NCI-H446 treated with DMSO at 0.1 percent for 48 hours (cell line): Measurements from ENCODE around the gene LMBRD1.
"Not testable (repeated sequence)": the region's sequence is repeated elsewhere in the genome, so short reads cannot be mapped to it uniquely, and the experiment has no call there.

ENCODE experiments used
- DNase-seq: peaks from one replicate; lab custom pipeline; 2025; lab: John Stamatoyannopoulos, UW

Gene LMBRD1

DNA sequence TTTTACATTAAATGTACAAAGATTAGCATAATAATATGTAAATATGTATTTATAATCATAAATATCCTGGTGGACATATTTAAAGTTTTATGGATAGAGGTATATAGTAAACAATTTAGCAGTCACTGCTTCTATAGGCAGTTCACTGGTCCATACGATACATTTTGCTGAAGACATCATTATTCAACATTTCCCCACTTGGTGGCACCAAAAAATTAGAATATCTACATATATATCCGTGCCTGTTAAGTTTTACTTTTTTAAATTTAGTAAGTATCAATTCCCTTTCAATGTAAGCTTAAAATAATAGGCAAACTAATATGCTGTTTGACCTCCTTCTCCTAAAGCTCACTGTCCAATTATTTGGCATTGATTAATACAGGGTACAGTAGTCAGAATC lies 64.2 kb downstream of the LMBRD1 start:
- no peak for DNase-seq

DNA sequence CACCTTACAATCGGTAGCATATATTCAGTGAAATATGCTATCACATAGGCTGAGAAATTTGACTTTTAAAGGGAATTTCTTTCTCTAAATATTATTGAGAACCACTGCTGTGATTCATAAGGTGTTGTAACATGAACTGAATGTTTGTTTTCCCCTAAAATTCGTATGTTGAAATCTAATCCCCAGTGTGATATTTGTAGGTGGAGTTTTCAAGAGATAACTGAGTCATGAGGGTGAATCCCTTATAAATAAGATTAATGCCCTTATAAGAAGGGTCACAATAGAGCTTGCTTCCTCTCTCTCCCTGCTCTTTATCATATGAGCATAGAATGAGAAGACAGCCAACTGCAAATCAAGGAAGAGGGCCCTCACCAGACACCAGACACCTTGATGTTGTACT lies 64.8 kb downstream of the LMBRD1 start:
- DNase-seq = no peak

DNA sequence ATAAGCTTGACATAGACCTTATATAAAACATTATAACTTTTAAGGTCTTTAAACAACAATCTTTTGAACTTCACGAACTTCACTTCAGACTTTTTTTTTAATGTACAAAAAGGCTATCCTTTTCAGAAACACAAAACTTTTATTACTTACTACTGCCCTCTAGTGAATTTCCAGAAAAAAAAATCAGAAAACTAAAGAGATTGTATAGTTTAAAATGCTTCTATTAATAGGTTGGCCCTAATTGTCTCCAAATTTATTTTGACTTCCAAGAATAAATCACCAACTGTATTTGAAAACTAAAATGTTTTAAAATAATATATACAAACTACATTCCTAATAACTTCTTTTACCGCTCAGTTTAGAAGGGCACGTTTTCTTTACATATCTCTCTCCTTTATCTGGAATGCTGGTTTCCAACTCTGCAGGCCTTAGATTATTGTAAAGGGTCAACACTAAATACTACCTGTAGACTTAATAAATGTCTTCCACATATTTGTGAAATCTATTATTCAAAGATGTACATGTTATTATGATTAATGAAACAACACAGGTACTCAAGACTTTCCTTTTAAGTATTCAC lies 66.8 kb downstream of the LMBRD1 start:
- peak; percentile 21 for DNase-seq

DNA sequence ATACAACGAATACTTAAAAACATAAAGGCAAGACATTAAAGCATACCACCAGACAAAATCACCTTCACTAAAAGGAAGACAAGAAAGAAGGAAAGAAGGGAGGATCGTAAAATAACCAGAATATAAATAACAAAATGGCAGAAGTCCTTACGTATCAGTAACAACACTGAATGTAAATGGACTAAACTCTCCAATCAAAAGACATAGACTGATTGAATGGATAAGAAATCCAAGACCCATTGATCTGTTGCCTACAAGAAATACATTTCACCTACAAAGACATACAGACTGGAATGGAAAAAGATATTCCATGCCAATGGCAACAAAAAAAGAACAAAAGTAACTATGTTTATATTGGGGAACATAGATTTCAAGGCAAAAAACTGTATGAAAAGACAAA lies 74.1 kb downstream of the LMBRD1 start:
- DNase-seq = no peak

DNA sequence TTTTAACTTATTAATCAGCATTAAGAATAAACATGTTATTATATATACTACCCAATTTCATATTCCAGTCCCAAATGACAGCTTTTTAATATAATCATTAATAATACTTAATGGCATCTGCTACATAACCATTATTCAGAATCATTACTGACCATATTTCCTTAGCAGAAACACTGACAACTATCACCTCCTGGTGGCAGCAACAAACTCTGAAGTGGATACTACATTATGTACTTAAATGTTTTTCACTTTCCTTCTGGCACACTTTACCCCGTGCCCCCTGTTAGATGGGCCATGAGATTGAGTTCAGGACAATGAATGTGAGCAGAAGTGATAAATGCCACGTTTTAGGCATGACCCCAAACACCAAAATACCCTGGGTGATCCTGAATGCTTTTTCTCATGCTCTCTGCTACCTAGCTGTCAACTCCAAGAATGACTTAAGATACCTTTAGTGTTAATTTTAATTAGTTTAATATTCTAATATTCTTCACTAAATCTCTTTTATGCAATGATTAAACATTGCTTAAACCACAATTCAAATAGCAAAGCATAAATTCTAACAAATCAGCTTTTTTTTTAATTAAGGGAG lies 77.1 kb downstream of the LMBRD1 start:
- peak; percentile 41 for DNase-seq

DNA sequence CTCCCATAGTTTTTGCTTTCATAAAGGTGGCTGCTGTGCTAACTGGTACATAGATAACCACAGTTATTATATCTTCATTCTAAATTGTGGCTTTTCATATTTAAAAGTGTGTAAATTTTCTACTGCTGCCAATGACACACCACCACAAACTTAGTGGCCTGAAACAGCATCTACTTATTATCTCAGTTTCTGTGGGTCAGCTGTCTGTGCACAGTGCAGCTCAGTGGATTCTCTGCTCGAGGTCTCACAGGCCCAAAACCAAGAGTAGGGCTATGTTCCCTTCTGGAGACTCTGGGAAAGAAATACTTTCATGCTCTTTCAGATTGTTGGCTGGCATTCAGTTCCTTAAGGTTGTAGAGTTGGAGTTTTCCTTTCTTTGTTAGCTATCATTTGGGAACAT lies 90.1 kb downstream of the LMBRD1 start:
- DNase-seq = no peak

DNA sequence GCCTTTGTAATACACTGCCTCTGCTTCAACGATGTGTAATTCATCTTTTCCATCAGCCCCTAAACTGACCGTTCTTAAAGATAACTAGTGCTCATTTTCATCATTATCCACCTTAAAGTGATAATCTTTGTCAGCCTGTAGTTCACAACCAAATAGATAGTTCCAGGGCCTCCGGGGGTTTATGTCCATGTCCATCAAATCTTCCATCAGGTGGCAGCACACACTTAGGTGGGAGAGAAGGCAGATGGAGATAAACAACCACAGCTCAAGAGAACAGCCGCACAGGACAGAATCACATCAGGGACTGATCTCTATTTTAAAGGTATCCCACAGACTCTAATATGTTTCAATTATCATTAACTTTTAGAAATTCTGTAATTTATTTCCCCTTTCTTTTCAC lies 90.9 kb downstream of the LMBRD1 start:
- no peak for DNase-seq

DNA sequence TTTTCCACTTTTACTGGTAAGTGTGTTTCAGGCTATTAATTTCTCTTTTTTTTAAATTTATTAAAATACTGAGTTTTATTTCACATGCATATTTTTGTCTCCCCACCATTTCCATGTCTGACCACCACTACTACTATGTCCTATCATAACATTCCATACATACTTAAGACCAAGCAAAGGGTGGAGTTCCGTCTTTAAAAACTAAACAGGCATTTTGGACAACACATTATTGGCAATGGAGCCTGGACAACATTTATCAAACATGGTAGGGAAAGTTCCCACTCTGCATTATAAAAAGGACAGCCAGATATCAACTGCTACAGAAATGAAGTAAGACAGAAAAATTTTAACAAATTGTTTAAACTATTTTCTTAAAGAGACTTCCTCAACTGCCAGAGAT lies 91.9 kb downstream of the LMBRD1 start:
- no peak for DNase-seq

DNA sequence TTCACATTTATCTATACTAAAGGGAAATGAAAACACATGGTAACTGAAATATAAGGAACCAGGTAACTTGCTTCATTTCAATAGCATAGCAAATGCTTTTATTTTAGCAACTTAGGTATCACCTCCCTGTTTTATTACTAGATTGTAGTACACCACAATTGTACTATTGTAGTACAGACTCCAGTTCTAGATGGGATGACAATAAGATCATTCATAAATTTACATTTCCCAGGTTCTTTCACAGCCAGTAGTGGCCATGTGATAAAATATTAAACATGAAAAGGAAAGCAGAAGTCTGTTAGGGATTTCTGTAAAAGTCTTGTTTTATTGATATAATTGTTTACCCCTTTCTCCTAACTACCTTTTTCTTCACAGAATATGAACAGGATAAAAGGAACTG lies 97.2 kb downstream of the LMBRD1 start:
- DNase-seq = no peak

DNA sequence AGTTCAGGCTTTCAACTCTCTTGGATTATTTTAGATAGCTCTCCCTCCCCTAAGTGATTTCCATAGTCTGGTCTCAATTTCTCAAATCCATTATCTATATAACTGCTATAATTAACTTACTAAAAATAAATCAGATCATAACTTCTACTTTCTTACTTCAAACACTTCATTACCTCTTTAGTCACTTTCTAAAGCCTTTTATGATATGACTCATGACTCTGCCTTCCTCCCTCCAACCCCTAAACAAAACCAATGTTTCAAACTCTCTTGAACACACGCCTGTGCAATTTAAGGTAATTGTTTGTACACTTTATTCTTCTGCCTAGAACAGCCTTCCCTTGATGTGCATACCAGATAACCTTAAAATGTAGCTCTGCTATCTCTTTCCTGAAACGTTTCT lies 100.5 kb downstream of the LMBRD1 start:
- DNase-seq = no peak

DNA sequence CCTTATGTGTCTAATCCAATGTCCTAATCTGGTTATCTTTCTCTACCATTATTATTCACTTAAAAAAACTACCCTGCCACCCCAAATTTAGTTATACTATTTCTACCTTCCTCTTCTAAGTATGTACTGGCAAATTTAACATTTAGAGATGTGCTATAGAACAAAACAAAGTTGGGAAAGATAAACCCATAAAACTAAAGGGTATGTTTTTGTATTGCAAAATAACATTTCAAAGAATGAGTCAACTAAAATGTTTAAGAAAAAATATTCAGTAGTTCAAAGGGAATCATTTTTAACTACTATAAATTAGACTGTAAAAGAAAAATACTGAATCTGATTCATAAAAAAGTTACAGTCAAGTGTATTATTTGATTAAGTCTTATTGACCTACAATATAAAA lies 103.0 kb downstream of the LMBRD1 start:
- DNase-seq = no peak

DNA sequence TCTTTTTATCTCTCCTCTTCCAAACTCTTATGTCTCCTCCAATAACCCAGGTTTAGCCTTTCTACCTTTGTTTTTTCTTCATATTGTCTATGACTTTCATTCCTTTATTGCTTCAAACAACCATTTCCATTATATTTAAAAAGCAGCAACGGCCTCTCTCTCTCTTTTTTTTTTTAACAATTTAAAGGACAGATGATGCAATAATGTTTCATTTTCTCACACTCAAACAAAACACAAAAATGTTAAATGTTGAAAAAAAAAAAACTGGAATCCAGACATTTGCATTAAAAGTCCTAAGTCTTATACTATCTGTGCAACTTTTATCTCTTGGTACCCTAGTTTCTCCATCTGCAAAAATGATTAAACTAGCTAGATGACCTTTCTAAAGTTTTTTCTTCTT lies 105.8 kb downstream of the LMBRD1 start:
- no peak for DNase-seq

DNA sequence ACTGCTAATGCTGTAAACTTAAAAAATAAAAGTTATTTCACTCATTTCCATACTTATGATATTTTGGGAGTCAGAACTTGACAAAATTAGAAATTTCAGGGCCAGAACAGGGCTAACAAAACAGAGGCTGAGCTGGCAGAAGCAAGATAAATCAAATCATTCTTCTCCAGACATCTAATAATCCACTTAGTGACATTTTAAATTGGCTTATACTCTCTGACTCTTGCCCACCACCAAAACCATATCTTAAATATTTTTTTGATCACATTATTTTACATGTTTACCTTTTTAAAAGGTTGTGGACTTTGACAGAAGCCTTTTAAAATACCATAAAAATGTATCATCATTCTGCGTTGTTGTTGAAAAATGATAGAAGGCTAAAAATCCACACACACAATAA lies 116.5 kb downstream of the LMBRD1 start:
- DNase-seq = no peak

DNA sequence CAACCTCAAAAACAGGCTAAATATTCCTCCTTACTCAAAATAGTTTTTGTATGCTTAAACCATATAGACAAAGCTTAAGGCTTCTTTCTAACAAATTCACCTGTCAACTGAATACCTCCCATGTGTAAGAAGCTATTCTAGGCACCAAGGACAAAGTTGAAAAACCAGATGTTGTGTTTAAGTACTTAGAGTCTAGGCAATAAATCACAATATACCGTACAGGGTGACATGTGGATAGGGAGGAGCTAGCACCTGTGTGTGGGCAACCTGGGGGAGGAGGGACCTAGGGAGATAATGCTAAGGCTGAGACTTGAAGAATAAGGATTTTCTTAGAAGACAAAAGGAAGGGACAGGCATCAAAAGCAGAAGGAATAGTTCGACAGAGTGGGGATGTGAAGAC lies 123.5 kb downstream of the LMBRD1 start:
- DNase-seq = no peak

DNA sequence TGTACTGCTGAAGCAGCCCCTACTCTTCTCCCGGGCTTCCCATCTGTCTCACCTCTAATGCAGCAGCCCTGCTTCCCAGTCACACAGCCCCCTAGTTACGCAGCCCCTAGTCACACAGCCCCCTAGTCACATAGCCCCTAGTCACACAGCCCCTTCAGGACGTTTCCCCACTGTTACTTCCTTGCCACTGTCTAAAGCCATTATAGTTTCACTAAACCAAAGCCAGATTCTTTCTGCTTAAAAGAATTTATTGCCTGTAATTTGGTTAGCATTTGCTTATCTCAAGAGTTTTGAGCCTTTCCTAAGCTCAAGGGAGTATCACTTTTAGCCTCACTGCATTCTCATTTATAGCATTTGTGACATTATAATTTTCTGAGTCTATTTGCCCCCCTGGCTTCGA lies 127.9 kb downstream of the LMBRD1 start:
- DNase-seq = no peak

DNA sequence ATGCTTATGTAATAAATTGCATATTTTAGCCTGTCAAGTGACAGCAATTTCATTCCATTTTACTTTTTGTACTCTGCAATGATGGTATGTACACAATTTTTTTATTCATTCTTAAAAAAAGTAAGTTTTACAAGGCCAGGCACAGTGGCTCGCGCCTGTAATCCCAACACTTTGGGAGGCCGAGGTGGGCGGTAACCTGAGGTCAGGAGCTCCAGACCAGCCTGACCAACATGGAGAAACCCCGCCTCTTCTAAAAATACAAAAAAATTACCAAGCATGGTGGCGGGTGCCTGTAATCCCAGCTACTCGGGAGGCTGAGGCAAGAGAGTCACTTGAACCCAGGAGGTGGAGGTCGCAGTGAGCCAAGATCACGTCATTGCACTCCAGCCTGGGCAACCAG lies 130.0 kb downstream of the LMBRD1 start:
- DNase-seq = not testable (repeated sequence)

DNA sequence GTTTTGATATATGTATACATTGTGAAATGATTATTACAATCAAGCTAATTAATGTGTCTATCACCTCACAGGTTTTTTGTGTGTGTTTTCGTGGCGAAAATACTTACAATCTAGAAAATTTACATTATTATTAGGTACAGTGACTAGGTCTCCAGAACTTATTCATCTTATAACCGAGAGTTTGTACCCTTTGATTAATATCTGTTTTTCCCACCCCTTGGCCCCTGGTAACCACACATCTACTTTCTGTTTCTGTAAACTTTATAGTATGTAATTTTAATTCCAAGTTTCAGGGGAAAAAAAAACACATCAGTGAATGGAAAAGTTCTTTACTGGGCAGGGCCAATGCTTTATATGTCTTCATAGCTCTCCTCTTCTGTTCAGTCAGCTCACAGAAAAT lies 131.4 kb downstream of the LMBRD1 start:
- no peak for DNase-seq

DNA sequence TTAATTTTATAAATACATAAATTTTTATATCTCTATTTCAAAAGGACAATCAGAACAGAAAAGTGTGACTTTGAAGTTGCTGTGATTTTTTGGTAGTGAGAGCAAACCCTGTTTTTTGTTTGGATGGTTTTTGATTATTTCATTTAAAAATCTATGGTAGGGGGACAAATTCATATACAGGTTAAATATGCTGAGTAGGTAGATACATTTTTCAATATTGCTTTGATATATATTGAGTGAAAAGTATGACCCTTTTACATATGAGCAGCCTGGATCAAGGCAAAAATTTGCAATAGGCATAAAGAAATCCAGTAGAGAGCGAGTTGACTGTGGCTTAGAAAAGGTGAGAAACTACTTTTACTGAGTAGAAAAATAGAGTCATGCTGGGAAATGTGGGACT lies 132.3 kb downstream of the LMBRD1 start:
- no peak for DNase-seq

DNA sequence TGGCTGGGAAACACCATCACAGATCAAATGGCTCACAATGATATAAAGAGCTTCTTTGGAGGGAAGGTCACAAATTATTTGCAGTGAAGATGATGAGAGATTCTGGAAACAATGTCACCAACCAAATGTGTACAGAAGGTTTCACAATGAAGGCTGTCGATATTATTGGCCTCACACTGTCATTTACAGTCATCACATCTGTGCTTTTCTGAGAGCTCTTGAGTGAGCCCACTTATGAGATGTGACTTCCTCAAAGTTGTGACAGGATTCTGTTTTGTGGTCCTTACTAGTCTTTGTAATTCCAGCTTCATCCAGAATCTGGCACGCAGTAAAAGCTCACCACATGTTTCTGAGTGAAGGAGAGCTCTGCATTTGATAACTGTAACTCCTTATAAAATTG lies 133.6 kb downstream of the LMBRD1 start:
- no peak for DNase-seq

DNA sequence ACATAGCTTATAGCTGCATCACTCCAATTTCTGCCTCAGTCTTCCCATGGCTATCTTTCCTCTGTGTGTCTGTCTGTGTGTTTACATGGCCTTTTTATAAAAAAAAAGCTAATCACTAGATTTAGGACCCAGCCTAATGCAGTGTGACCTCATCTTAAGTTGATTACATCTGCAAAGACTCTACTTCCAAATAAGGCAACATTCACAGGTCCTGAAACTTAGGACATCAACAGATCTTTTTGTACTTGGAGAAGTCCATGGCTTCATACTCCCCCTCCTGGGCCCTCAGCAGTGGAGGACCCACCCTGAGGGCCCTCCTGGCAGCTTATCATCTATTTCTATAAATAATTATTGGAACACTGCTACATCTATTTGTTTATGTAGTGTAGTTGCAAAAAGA lies 146.1 kb downstream of the LMBRD1 start:
- no peak for DNase-seq

DNA sequence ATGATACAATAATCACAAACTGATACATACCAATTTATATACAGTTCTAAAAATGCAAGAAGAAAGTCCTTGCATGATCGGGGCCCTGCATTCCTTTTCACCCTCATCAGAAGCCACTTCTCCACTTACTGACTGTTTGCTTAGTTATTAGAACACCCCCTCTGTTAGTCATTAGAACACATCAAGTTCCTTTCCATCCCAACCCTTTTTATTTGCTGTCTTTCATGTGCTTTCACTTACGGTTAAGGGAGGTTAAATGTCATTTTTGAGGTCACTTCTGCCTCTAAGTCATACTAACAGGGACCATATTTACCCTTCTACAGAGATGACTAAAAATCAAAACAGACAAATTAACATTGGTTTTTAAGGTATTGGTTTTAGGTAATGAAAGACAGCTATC lies 149.1 kb downstream of the LMBRD1 start:
- DNase-seq = no peak

DNA sequence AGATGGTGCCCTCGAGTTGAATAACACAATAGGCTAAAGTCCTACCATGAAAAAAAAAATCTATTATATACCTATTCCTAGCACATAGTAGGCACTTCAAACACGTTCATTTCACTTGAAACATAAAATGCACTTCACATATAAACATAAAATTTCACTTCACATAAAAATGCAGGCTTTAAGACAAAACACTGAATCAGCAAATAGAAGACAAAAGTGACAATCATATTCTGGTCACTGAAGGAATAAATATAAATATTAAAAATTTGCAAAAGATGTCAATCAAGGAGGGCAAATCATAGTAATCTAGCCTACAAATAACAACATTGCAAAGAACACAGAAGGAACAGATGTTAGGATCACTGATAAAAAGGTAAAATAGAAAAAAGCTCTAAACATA lies 153.1 kb downstream of the LMBRD1 start:
- no peak for DNase-seq

DNA sequence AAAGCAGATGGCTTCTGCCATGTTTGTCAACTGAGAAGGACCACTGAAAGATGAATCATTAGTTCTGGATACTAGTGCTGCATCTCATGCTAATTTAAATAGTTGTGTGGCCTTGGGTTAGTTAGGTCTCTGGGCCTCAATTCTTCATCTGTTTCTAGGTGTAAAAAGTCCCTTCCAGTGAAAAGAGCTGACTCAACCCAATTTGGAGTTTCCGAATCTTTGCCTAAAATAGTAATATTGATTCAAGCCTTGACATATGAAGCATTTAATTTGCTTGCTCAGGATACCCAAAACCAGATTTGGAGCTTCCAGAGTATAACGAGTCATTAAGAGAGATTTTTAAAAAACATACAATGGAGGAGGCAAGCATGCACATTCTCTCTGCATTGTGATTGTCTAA lies 163.9 kb downstream of the LMBRD1 start:
- no peak for DNase-seq

DNA sequence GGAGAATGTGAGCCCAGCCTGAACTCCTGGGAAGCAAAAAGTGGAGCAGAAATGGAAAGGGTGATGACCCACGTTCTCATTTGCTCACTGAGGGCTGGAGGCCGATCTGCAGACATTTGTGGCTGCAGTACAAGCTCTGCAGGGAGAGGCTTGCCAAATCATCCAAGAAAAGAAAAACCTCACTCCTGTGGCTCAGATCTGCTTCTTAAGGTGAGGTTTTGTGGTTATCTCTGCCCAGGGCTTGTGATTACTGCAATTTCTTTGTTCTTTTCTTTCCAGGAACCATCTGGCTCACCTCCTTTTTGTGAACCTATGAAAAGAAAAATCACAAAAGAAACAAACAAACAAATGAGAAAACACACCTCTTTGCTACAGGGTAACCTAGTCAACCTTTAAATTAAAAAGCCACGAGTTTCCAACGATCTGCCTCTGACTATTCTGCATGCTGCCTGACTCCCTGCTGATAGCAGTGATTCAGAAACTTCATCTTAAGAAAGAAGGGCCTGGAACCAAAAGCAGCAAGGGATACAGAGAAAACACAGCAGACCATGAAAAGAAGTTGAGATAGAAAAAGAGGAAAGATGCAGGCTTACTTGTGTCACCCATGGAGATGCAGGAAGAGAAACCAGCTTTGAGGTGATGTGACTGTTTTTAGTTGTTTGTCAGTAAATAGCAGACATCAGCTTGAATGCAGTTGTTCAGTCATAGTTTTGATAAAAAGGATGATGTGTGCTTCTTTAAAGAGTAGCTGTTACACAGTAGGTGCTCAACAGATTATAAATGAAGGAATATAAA lies 165.1 kb downstream of the LMBRD1 start:
- DNase-seq = no peak
